ENCODE data around the gene C11orf68.

Gene C11orf68

DNA sequence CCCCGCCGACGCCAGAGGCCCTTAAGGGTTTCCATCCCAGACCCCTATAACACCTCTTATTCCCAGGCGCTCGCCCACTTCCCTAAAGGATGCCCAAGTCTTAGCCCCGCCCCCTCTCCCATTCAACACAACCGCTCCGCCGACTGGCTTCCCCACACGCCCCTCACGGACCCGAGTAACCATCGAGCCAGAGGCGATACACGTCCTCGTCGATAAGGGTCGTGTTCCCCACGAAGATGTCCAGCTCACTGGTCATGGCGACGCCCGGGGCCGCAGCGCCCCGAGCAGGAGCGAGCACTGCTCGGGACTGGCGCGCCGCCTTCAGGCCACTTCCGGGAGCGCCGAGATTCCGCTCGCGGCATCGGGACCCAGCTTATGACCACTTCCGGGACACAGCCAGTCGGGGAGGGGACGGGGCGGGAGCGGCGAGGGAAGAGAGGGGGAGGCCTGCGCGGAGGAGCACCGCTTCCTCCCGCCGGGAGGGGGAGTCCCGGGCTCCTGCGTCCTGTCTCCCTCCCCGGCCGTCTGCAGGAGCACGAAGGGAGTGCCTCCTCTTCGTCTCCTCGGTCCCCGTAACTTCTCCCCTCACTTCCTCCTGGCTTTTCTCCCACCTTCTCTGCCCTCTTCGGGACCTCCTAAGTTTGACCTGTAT, 30.6 kb downstream of the C11orf68 start, which contains the start of gene FIBP:
FIBP (minus strand) TSS at position 309 of the 652 bp plus-strand sequence; CDS start at position 256, 53 bp downstream.
- peak; percentile 93 for DNase-seq

DNA sequence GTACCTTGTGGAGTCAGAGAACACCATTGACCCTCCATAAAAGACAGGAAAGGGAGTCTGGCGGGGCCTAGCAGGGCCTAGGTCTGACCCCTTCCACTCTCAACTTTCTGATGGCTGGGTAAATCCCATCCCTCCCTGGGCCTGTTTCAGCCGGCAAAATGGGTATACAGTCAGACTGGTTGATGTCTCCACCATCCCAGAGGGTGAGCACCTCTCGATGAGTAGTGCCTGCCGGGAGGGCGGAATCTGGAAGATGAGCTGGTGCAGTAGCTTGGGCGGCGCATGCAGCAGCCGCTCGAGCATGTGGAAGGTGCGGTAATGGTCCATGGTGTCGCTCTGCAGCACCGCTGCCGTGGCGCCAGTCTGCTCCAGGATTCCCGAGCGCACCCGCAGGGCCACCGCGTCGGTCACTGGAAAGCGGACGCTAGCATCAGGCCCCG, 31.1 kb downstream of the C11orf68 start:
- no peak for DNase-seq

GRCh38 chr11:65886826-65887722, 31.8 kb downstream of the C11orf68 start:
- no peak for DNase-seq

- DNase-seq = no peak
Observed at GRCh38 chr11:65885808-65886536, 32.9 kb downstream of the C11orf68 start.

DNA sequence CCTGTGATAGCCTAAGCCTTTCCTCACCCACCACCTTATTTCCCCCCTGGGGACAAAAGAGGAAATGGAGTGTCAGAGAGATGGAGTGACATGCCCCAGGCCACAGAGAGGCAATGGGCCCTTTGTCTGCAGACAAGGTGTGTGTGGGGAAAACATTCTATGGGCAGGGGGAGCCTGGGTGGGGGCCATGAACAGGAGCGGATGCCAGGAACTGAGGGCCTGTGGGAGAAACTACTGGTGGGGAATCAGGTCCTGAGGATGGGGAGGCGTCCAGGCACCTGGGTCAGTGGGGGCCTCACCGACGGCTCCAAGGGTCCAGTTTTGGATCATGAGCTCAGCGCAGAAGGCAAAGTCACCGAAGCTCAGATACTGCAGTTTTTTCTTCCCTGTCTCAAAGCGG, 33.6 kb downstream of the C11orf68 start:
- no peak for DNase-seq

DNA sequence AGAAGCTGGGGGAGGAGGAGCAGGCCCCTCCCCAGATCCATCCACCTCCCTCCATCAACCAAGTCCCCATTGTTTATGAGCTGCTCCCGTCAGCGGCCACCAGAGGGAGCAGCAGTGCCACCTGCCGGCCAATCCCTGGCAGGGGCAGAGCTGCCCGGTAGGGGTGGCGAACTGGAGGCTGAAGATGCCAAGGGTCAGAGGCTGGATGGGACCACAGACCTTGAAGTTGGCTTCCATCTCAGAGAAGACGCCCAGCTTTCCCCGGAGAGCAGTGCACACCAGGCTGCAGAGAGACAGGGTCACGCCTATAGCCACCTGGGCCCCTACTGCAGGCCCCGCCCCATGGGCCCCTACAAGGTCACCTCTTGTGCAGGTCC, 34.2 kb downstream of the C11orf68 start:
- peak; percentile 51 for DNase-seq

- no peak for DNase-seq
Observed at GRCh38 chr11:65883786-65884715, 34.8 kb downstream of the C11orf68 start.

DNA sequence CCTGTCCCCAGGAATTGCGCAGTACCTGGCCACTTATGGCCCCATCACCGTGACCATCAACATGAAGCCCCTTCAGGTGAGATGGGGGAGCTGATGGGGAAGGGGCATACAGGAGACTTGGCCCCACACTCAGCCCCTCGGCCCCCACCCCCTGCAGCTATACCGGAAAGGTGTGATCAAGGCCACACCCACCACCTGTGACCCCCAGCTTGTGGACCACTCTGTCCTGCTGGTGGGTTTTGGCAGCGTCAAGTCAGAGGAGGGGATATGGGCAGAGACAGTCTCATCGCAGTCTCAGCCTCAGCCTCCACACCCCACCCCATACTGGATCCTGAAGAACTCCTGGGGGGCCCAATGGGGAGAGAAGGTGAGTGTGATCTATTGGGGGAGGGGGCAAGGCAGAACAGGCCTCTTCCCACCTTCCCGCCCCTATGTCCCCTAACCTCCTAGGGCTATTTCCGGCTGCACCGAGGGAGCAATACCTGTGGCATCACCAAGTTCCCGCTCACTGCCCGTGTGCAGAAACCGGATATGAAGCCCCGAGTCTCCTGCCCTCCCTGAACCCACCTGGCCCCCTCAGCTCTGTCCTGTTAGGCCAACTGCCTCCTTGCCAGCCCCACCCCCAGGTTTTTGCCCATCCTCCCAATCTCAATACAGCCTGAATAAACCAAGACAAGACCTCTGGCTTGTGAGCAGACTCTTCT, 35.7 kb downstream of the C11orf68 start:
- DNase-seq = no peak

GRCh38 chr11:65882120-65883057, 36.5 kb downstream of the C11orf68 start:
- DNase-seq = no peak

- no peak for DNase-seq
Observed at GRCh38 chr11:65880844-65881421, 37.9 kb downstream of the C11orf68 start.

- DNase-seq = no peak
Observed at GRCh38 chr11:65880027-65880426, 38.8 kb downstream of the C11orf68 start.

DNA sequence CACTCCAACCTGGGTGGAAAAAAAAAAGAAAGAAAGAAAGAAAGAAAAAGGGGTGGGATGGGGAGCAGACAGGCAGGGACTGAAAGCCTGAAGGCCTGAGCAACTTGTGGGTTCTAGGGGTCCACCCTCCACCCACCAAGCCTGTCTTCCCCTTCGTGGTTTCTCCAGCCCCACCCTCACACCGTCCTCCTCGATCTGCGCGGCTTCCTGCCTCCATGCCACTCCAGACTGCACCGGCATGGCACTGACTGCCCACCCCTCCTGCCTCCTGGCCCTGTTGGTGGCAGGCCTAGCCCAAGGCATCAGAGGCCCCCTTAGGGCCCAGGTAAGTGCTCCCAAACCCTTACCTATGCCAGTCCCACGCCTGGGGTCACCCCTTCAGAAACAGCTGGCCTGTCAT, 39.2 kb downstream of the C11orf68 start, which contains the start of gene CTSW:
CTSW (plus strand) TSS at position 221 of the 400 bp plus-strand sequence; CDS start at position 239, 18 bp downstream.
- peak; percentile 45 for DNase-seq

- DNase-seq = peak; percentile 90
Observed at GRCh38 chr11:65873318-65874156, 45.3 kb downstream of the C11orf68 start.

- DNase-seq = no peak
Observed at GRCh38 chr11:65872586-65873317, 46.1 kb downstream of the C11orf68 start, which contains the start of gene EFEMP2. Gene EFEMP2, minus strand, starts transcription at chr11:65872800. Its CDS starts 446 bp downstream, at chr11:65872354.

GRCh38 chr11:65871811-65872548, 46.9 kb downstream of the C11orf68 start:
- DNase-seq = no peak

GRCh38 chr11:65870706-65871681, 47.9 kb downstream of the C11orf68 start:
- no peak for DNase-seq
